ENCODE data around the gene CDK8. TPM values are rescaled to one million over a fixed set of nuclear protein-coding genes. Genes with fewer than 3 reads are reported as not detected.

CDK8 gene
- total and polyA plus RNA-seq, 10 of the 15 experiments (the other 5 are each of a cell fraction or from before 2014, with no cell fraction given) = 8.6 to 23.5 (median 12.5) TPM

DNA sequence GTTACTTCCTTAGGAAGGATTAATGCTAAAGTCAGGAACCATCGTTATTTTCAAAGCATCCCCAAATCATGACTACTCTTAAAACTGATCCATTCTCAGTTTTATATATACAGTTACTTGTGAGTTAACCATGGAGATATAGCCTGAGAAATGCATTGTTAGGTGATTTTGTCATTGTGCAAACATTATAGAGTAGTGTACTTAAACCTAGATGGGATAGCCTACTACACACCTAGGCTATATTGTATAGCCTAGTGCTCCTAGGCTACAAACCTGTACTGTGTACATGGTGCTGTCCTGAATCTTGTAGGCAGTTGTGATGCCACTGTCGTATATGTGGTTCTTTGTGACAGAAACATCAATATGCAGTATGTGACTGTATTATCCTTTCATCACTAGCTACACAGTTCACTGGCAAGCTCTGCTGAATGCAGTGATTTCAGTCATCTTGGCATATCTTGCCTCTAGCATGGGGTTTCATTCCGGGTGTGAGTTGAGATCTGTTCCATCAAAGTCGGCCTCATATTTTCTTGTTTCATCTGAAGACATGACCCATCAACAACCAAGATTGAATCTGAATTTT is 45.3 kb downstream of the CDK8 start:
- no peak overlapping the region for H3K9ac ChIP-seq (ENCODE audit: control insufficient read depth, insufficient read depth, low read length)
- DNase-seq (ENCODE audit: low read depth, low spot score) (no peak), ATAC-seq (no peak), FAIRE-seq (no peak)
- no peak overlapping the region for H3K4me2 ChIP-seq (ENCODE audit: control insufficient read depth, insufficient read depth)
- intact Hi-C loops (cut with micrococcal nuclease; ENCODE audit: unreplicated experiment) (no loop called here), in situ Hi-C loops (cut with MboI) (no loop called here)
- POLR2A ChIA-PET = no interaction called here
- no peak overlapping the region for H3K27ac ChIP-seq (ENCODE audit: control insufficient read depth, insufficient read depth)
- no peaks in the 10 kb centered on the region; the same call in 2 of the 3 replicates for H3K9me3 ChIP-seq (replicated peaks; ENCODE audit: control insufficient read depth, insufficient read depth, low read length)
- H4K20me1 ChIP-seq (ENCODE audit: control insufficient read depth, insufficient read depth) = no peaks in the 10 kb centered on the region
- CTCF ChIA-PET = no interaction called here
- H3K4me1 ChIP-seq (ENCODE audit: control insufficient read depth, insufficient read depth, low read length) = no peaks in the 10 kb centered on the region
- no peaks in the 10 kb centered on the region; the same call in 1 of the 2 replicates for H3K79me2 ChIP-seq (ENCODE audit: control insufficient read depth, insufficient read depth, low read length)
- no peaks in the 10 kb centered on the region for H3K36me3 ChIP-seq (ENCODE audit: control insufficient read depth in 2 of 2, insufficient read depth in 2 of 2, low read length in 1 of 2)
- H3K4me3 ChIP-seq = no peak overlapping the region
- 95% methylated on average over 4 of the region's 4 CpGs for WGBS (ENCODE audit: insufficient coverage, insufficient replicate concordance, low lambda C conversion rate, missing lambda C conversion rate)
- no peak for TF ChIP-seq BHLHE40 (IDR thresholded peaks at IDR 0.05; ENCODE audit: borderline replicate concordance in 1 of 2, low read depth in 2 of 2, low read length in 1 of 2)
- TF ChIP-seq BRCA1 (IDR thresholded peaks at IDR 0.05; ENCODE audit: low read depth, low read length) = no peak
- no peak for TF ChIP-seq TCF3 (IDR thresholded peaks at IDR 0.05; ENCODE audit: borderline replicate concordance, insufficient read depth, low read depth, low read length)
- TF ChIP-seq HCFC1 (IDR thresholded peaks at IDR 0.05; ENCODE audit: low read length) = no peak
- no peak for TF ChIP-seq ZZZ3 (IDR thresholded peaks at IDR 0.05; ENCODE audit: control insufficient read depth, insufficient read length, low read depth)
- no peak for TF ChIP-seq RBBP5 (conservative IDR thresholded peaks at IDR 0.05)
- H2AFZ ChIP-seq (ENCODE audit: control insufficient read depth, low read depth, low read length) = no peak overlapping the region
- BruUV-seq (replicated peaks) = no TSS peak
- H3K27me3 ChIP-seq (replicated peaks in 1 of 2; ENCODE audit: control insufficient read depth in 2 of 2, insufficient read depth in 2 of 2, low read length in 1 of 2) = no peaks in the 10 kb centered on the region
- RAD21 ChIA-PET (ENCODE audit: unreplicated experiment) = no interaction called here
- SMC1A ChIA-PET (ENCODE audit: uncharacterized antibody, unreplicated experiment) = interaction anchor here (0.6 kb wide), 1 partner anchor 19 kb away, joined by 3 read pairs; no protein-coding TSS in a partner anchor

DNA sequence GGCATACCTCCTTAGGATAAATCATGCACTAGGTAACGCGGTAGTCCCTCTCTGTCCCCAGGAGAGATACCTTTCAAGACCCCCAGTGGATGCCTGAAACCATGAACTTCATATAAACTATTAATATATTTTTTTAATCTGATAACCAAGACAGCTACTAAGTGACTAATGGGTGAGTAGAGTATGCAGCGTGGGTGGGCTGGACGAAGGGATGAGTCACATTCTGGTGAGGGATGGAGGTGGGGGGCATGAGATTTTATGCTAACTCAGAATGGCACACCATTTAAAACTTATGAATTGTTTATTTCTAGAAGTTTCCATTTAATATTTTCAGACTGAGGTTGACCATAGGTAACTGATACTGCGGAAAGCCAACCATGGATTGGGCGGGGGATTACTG is 46.2 kb downstream of the CDK8 start:
- intact Hi-C loops (cut with micrococcal nuclease; ENCODE audit: unreplicated experiment) = no loop called here
- no peaks in the 10 kb centered on the region; the same call in 1 of the 2 replicates for H3K79me2 ChIP-seq (ENCODE audit: control insufficient read depth, insufficient read depth, low read length)
- no peak overlapping the region for H3K9ac ChIP-seq (ENCODE audit: control insufficient read depth, insufficient read depth, low read length)
- POLR2A ChIA-PET = no interaction called here
- SMC1A ChIA-PET (ENCODE audit: uncharacterized antibody, unreplicated experiment) = interaction anchor here (0.6 to 1.1 kb wide), 2 partner anchors 43 to 92 kb away, joined by 3 read pairs; no protein-coding TSS in a partner anchor
- BruUV-seq (replicated peaks) = no TSS peak
- RAD21 ChIA-PET (ENCODE audit: unreplicated experiment) = no interaction called here
- in situ Hi-C loops (cut with MboI) = no loop called here
- ATAC-seq = no peak
- H4K20me1 ChIP-seq (ENCODE audit: control insufficient read depth, insufficient read depth) = no peaks in the 10 kb centered on the region
- H3K27ac ChIP-seq (ENCODE audit: control insufficient read depth, insufficient read depth) = no peak overlapping the region
- no peaks in the 10 kb centered on the region for H3K4me1 ChIP-seq (ENCODE audit: control insufficient read depth, insufficient read depth, low read length)
- WGBS (ENCODE audit: insufficient coverage, insufficient replicate concordance, low lambda C conversion rate, missing lambda C conversion rate) = 95% methylated on average over 6 of the region's 6 CpGs
- no peaks in the 10 kb centered on the region; the same call in 2 of the 3 replicates for H3K9me3 ChIP-seq (replicated peaks; ENCODE audit: control insufficient read depth, insufficient read depth, low read length)
- no peak for FAIRE-seq
- H2AFZ ChIP-seq (ENCODE audit: control insufficient read depth, low read depth, low read length) = no peak overlapping the region
- H3K4me3 ChIP-seq = no peak overlapping the region
- CTCF ChIA-PET = no interaction called here
- H3K27me3 ChIP-seq (replicated peaks in 1 of 2; ENCODE audit: control insufficient read depth in 2 of 2, insufficient read depth in 2 of 2, low read length in 1 of 2) = no peaks in the 10 kb centered on the region
- no peak for DNase-seq (ENCODE audit: low read depth, low spot score)
- H3K4me2 ChIP-seq (ENCODE audit: control insufficient read depth, insufficient read depth) = no peak overlapping the region
- no peaks in the 10 kb centered on the region for H3K36me3 ChIP-seq (ENCODE audit: control insufficient read depth in 2 of 2, insufficient read depth in 2 of 2, low read length in 1 of 2)
- TF ChIP-seq IRF4 (IDR thresholded peaks at IDR 0.05; ENCODE audit: low read depth, low read length) (no peak), FOXK2 (IDR thresholded peaks at IDR 0.05) (no peak), PKNOX1 (IDR thresholded peaks at IDR 0.05) (no peak)
- TF ChIP-seq, protein P1, sequence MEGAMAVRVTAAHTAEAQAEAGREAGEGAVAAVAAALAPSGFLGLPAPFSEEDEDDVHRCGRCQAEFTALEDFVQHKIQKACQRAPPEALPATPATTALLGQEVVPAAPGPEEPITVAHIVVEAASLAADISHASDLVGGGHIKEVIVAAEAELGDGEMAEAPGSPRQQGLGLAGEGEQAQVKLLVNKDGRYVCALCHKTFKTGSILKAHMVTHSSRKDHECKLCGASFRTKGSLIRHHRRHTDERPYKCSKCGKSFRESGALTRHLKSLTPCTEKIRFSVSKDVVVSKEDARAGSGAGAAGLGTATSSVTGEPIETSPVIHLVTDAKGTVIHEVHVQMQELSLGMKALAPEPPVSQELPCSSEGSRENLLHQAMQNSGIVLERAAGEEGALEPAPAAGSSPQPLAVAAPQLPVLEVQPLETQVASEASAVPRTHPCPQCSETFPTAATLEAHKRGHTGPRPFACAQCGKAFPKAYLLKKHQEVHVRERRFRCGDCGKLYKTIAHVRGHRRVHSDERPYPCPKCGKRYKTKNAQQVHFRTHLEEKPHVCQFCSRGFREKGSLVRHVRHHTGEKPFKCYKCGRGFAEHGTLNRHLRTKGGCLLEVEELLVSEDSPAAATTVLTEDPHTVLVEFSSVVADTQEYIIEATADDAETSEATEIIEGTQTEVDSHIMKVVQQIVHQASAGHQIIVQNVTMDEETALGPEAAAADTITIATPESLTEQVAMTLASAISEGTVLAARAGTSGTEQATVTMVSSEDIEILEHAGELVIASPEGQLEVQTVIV (IDR thresholded peaks at IDR 0.05; ENCODE audit: borderline replicate concordance, partially characterized antibody) = no peak
- TF ChIP-seq, protein P2, sequence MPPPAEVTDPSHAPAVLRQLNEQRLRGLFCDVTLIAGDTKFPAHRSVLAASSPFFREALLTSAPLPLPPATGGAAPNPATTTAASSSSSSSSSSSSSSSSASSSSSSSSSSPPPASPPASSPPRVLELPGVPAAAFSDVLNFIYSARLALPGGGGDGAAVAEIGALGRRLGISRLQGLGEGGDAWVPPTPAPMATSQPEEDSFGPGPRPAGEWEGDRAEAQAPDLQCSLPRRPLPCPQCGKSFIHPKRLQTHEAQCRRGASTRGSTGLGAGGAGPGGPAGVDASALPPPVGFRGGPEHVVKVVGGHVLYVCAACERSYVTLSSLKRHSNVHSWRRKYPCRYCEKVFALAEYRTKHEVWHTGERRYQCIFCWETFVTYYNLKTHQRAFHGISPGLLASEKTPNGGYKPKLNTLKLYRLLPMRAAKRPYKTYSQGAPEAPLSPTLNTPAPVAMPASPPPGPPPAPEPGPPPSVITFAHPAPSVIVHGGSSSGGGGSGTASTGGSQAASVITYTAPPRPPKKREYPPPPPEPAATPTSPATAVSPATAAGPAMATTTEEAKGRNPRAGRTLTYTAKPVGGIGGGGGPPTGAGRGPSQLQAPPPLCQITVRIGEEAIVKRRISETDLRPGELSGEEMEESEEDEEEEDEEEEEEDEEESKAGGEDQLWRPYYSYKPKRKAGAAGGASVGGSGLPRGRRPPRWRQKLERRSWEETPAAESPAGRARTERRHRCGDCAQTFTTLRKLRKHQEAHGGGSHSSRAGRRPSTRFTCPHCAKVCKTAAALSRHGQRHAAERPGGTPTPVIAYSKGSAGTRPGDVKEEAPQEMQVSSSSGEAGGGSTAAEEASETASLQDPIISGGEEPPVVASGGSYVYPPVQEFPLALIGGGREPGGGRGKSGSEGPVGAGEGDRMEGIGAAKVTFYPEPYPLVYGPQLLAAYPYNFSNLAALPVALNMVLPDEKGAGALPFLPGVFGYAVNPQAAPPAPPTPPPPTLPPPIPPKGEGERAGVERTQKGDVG (CRISPR knock-in tag; IDR thresholded peaks at IDR 0.05) = no peak

Measured in GM12878 (cell line).